ENCODE results near the gene SELENOO.

SELENOO gene

GRCh38 chr22:50243685-50244419 lies 43.0 kb downstream of the SELENOO start:
- no peak for DNase-seq

GRCh38 chr22:50244420-50245213 lies 43.8 kb downstream of the SELENOO start, which contains the start of gene TUBGCP6:
Gene TUBGCP6, minus strand, starts transcription at chr22:50245023. Its CDS starts 564 bp downstream, at chr22:50244459.
- DNase-seq = peak; percentile 90

- DNase-seq = no peak
These were observed 44.6 kb downstream of the SELENOO start for GRCh38 chr22:50245214-50246072.

- DNase-seq = no peak
These were observed 45.7 kb downstream of the SELENOO start for GRCh38 chr22:50246242-50247175.

- peak; percentile 79 for DNase-seq
These were observed 46.9 kb downstream of the SELENOO start for GRCh38 chr22:50247748-50248147.

- no peak for DNase-seq
These were observed 47.6 kb downstream of the SELENOO start for GRCh38 chr22:50248196-50249081.

- DNase-seq = no peak
These were observed 48.8 kb downstream of the SELENOO start for GRCh38 chr22:50249341-50250248.

- DNase-seq = no peak
These were observed 49.4 kb downstream of the SELENOO start for GRCh38 chr22:50250249-50250554.

- DNase-seq = peak; percentile 83
These were observed 50.0 kb downstream of the SELENOO start, which contains the start of gene HDAC10 for GRCh38 chr22:50250555-50251476. Gene HDAC10, minus strand, starts transcription at chr22:50251265. Its CDS starts 233 bp downstream, at chr22:50251032.

- DNase-seq = no peak
These were observed 50.8 kb downstream of the SELENOO start for GRCh38 chr22:50251477-50252081.

- peak; percentile 72 for DNase-seq
These were observed 51.6 kb downstream of the SELENOO start for GRCh38 chr22:50252082-50253045.

GRCh38 chr22:50253046-50253915 lies 52.5 kb downstream of the SELENOO start:
- DNase-seq = no peak

GRCh38 chr22:50253941-50254340 lies 53.1 kb downstream of the SELENOO start:
- DNase-seq = no peak

- DNase-seq = no peak
These were observed 54.3 kb downstream of the SELENOO start for GRCh38 chr22:50255099-50255498.

- no peak for DNase-seq
These were observed 54.8 kb downstream of the SELENOO start for GRCh38 chr22:50255607-50256006.

All from CD4-positive, alpha-beta T cell treated with Interleukin-15 for 1 hour (primary cell).